Measurements from ENCODE around the gene PDE8B. TPM values are rescaled to one million over a fixed set of nuclear protein-coding genes. Genes with fewer than 3 reads are reported as not detected.

Gene PDE8B
- total and polyA plus RNA-seq, 8 donors = 2.9 to 11.9 (median 6.9) TPM

- Histone ChIP-seq H3K27me3 (no peaks in the 10 kb centered on the region), H3K4me3 (no peak overlapping the region), H3K36me3 (no peaks in the 10 kb centered on the region), H3K9me3 (no peaks in the 10 kb centered on the region), H3K27ac (no peak overlapping the region), H3K4me1 (no peaks in the 10 kb centered on the region)
- ATAC-seq (no peak), DNase-seq (no peak), FAIRE-seq (no peak)
- 79 to 83% methylated on average over 12 of the region's 12 CpGs for WGBS, 2 donors
- TF ChIP-seq CTCF (IDR thresholded peaks at IDR 0.05) = no peak
- intact Hi-C loops (cut with DNase I) = no loop called here
Observed at GRCh38 chr5:77308154-77308960, 97.9 kb downstream of the PDE8B start.

DNA sequence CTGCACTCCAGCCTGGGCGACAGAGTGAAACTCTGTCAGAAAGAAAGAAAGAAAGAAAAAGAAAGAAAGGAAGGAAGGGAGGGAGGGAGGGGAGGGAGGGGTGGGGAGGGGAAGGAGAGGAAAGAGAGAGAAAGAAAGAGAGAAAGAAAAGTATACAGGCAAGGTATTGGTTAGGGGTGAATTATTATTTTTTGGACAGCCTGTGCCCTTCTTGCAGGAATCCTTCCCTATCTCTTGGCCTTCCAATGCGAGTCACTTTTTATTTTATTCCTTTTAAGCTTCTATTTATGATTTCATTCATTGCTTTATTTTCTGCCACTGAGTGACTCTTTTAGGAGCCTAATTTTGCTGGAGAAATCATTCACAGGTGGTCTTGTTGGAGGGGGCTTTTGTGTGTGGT lies 98.7 kb downstream of the PDE8B start:
- WGBS, 2 donors = 90 to 91% methylated on average over 2 of the region's 2 CpGs
- H3K4me1 ChIP-seq = no peaks in the 10 kb centered on the region

DNA sequence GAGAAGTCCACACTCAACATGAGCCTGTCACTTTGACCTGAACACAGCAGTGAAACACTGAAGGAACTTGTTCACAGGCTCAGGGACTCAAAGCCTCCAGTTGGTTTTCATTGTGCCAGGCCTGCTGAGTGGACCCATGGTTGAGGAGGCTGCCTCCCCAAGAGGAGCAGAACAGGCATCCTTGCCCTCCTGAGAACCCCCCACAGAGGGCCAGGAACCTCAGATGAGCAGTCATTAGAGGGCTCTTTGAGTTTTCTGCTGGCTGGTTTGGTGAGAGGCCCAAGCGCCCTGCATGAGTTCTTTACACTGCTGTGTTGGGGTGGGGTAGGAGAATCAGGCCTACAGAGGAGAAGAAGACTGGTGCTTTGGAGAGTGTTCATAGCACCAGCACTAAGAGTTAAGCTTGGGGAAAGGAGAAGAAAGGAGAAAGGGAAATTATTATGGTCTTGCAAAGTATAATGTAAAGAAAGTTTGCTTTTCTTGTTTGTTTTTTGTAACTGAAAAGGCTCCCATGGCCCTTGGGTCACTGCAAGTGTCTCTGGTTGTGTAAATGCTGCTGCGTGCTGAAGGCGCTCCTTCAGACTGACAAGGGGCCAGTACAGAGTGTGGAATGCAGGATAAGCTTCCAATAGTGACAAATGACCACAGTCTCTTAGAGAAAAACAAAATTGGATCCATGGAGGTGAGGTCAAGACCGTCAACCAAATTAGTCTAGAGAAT lies 100.2 kb downstream of the PDE8B start:
- Histone ChIP-seq H3K4me3 (no peak overlapping the region), H3K4me1 (no peaks in the 10 kb centered on the region), H3K36me3 (no peaks in the 10 kb centered on the region), H3K27ac (no peak overlapping the region), H3K9me3 (no peaks in the 10 kb centered on the region), H3K27me3 (no peaks in the 10 kb centered on the region)
- intact Hi-C loops (cut with DNase I) = no loop called here
- FAIRE-seq = no peak
- WGBS, 2 donors = 80 to 84% methylated on average over 4 of the region's 4 CpGs
- DNase-seq = no peak
- TF ChIP-seq CTCF (IDR thresholded peaks at IDR 0.05) = no peak
- ATAC-seq = peak in 1 of 4 donors; percentile 20

More for the DNA sequence above, 98.7 kb downstream of the PDE8B start:
- DNase-seq (no peak), ATAC-seq (no peak), FAIRE-seq (no peak)
- H3K4me3 ChIP-seq = no peak overlapping the region
- H3K27me3 ChIP-seq = no peaks in the 10 kb centered on the region
- no peaks in the 10 kb centered on the region for H3K36me3 ChIP-seq
- no peak overlapping the region for H3K27ac ChIP-seq
- TF ChIP-seq CTCF (IDR thresholded peaks at IDR 0.05) = no peak
- no peaks in the 10 kb centered on the region for H3K9me3 ChIP-seq
- intact Hi-C loops (cut with DNase I) = no loop called here

GRCh38 chr5:77311214-77311571 lies 100.7 kb downstream of the PDE8B start:
- FAIRE-seq = no peak
- H3K36me3 ChIP-seq = no peaks in the 10 kb centered on the region
- H3K4me1 ChIP-seq = no peaks in the 10 kb centered on the region
- WGBS, 2 donors = 69 to 81% methylated on average over 1 of the region's 1 CpG
- no peak for TF ChIP-seq CTCF (IDR thresholded peaks at IDR 0.05)
- H3K27ac ChIP-seq = no peak overlapping the region
- H3K27me3 ChIP-seq = no peaks in the 10 kb centered on the region
- DNase-seq = no peak
- no peak overlapping the region for H3K4me3 ChIP-seq
- intact Hi-C loops (cut with DNase I) = no loop called here
- H3K9me3 ChIP-seq = no peaks in the 10 kb centered on the region
- peak in 2 of 4 donors; percentile 42 to 70 for ATAC-seq

DNA sequence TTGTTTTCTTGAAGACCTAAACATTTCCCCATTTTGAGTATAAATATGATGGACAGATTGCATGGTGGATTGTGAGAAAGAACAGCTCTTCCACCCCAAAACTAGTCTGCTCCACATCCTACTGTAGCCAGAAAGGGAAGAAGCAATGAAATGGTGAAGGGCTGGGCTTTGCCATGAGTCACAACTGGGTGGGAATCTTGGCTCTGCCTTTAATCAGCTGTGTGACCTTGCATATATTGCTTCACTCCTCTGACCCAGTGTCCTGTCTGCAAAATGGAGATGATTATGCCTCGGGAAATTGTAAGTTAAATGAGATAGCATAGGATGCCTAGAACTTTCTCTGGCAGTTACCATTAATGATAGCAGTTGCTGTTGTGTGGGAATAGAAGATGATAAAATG lies 101.9 kb downstream of the PDE8B start:
- no peak for TF ChIP-seq CTCF (IDR thresholded peaks at IDR 0.05)
- DNase-seq = no peak
- Histone ChIP-seq H3K9me3 (no peaks in the 10 kb centered on the region), H3K27me3 (no peaks in the 10 kb centered on the region), H3K27ac (no peak overlapping the region), H3K36me3 (no peaks in the 10 kb centered on the region), H3K4me1 (no peaks in the 10 kb centered on the region), H3K4me3 (no peak overlapping the region)
- FAIRE-seq = no peak
- WGBS, 2 donors = 55 to 77% methylated on average over 1 of the region's 1 CpG
- intact Hi-C loops (cut with DNase I) = no loop called here
- ATAC-seq = peak in 2 of 4 donors; percentile 30 to 43

Data from pancreas (tissue), 10 donors.